ENCODE data around the gene RNF144A. TPM values are rescaled to one million over a fixed set of nuclear protein-coding genes. Genes with fewer than 3 reads are reported as not detected.

Gene RNF144A
- total RNA-seq, 1 experiment from 2014 or later = 13.6 TPM

DNA sequence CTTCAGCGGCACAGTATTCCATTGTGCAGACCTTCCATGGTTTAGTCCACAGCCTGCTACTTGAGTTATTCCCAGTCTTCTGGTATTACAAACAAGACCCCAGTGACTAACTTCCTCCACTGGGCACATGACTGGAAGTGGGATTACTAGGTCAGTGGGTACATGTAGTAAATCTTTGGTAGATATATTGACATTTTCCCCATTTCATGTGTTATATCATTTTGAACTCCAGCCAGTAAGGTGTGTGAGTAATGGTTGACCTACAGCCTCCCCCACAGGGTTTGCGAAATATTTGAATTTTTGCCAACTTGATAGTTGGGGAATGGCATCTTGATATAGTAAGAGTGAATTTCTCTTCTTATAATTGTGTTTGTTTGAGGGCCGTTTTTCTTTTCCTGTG, 58.8 kb downstream of the RNF144A start (continued):
- TF ChIP-seq, protein P1, sequence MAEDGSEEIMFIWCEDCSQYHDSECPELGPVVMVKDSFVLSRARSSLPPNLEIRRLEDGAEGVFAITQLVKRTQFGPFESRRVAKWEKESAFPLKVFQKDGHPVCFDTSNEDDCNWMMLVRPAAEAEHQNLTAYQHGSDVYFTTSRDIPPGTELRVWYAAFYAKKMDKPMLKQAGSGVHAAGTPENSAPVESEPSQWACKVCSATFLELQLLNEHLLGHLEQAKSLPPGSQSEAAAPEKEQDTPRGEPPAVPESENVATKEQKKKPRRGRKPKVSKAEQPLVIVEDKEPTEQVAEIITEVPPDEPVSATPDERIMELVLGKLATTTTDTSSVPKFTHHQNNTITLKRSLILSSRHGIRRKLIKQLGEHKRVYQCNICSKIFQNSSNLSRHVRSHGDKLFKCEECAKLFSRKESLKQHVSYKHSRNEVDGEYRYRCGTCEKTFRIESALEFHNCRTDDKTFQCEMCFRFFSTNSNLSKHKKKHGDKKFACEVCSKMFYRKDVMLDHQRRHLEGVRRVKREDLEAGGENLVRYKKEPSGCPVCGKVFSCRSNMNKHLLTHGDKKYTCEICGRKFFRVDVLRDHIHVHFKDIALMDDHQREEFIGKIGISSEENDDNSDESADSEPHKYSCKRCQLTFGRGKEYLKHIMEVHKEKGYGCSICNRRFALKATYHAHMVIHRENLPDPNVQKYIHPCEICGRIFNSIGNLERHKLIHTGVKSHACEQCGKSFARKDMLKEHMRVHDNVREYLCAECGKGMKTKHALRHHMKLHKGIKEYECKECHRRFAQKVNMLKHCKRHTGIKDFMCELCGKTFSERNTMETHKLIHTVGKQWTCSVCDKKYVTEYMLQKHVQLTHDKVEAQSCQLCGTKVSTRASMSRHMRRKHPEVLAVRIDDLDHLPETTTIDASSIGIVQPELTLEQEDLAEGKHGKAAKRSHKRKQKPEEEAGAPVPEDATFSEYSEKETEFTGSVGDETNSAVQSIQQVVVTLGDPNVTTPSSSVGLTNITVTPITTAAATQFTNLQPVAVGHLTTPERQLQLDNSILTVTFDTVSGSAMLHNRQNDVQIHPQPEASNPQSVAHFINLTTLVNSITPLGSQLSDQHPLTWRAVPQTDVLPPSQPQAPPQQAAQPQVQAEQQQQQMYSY (CRISPR knock-in tag; IDR thresholded peaks at IDR 0.05) = no peak
- TF ChIP-seq, protein P2, sequence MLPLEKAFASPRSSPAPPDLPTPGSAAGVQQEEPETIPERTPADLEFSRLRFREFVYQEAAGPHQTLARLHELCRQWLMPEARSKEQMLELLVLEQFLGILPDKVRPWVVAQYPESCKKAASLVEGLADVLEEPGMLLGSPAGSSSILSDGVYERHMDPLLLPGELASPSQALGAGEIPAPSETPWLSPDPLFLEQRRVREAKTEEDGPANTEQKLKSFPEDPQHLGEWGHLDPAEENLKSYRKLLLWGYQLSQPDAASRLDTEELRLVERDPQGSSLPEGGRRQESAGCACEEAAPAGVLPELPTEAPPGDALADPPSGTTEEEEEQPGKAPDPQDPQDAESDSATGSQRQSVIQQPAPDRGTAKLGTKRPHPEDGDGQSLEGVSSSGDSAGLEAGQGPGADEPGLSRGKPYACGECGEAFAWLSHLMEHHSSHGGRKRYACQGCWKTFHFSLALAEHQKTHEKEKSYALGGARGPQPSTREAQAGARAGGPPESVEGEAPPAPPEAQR (CRISPR knock-in tag; IDR thresholded peaks at IDR 0.05) = no peak
- TF ChIP-seq NFYB (CRISPR knock-in tag; conservative IDR thresholded peaks at IDR 0.05; ENCODE audit: low read depth) (no peak), ELF4 (CRISPR knock-in tag; IDR thresholded peaks at IDR 0.05; ENCODE audit: low read depth) (no peak), CREM (CRISPR knock-in tag; IDR thresholded peaks at IDR 0.05) (no peak)
- TF ChIP-seq, protein P3, sequence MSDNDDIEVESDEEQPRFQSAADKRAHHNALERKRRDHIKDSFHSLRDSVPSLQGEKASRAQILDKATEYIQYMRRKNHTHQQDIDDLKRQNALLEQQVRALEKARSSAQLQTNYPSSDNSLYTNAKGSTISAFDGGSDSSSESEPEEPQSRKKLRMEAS (CRISPR knock-in tag; IDR thresholded peaks at IDR 0.05) = no peak
- TF ChIP-seq, protein P4, sequence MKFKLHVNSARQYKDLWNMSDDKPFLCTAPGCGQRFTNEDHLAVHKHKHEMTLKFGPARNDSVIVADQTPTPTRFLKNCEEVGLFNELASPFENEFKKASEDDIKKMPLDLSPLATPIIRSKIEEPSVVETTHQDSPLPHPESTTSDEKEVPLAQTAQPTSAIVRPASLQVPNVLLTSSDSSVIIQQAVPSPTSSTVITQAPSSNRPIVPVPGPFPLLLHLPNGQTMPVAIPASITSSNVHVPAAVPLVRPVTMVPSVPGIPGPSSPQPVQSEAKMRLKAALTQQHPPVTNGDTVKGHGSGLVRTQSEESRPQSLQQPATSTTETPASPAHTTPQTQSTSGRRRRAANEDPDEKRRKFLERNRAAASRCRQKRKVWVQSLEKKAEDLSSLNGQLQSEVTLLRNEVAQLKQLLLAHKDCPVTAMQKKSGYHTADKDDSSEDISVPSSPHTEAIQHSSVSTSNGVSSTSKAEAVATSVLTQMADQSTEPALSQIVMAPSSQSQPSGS (CRISPR knock-in tag; IDR thresholded peaks at IDR 0.05; ENCODE audit: borderline replicate concordance, low read depth) = no peak

DNA sequence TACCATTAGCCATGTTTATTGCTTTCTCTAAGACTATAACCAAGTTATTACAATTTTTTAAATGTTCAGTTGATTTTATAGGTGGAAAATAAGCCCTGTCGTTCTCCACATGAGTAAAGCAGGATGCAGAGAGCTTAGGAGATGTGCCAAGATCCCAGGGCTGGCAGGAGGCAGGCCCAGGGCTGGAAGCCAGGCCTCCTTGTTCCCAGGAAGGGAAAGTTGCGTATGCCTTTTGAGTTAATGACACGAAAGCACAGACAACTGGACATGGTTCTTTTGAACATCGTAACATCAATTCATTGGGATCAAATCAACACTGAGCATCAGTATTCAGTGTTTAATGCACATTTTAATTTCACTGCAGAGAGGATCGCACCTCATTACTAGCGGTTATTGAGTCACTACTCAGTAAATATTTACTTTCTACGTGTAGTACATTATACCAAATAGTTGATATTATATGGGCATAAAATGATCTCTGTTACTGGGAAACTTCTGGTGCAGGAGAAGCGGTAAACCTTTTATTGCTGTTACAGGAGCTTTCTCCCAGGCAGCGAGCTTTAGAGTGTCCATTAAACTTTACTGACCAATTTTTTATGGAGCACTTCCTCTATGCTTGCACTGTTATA, 60.0 kb downstream of the RNF144A start:
- no peaks in the 10 kb centered on the region; the same call in 1 of the 2 replicates for H3K27me3 Mint-ChIP-seq (ENCODE audit: low read depth)
- ChIA-PET CTCF (no interaction called here), POLR2A (no interaction called here)
- ATAC-seq = no peak
- no peak overlapping the region for H3K4me3 Mint-ChIP-seq
- TF ChIP-seq, protein P5, sequence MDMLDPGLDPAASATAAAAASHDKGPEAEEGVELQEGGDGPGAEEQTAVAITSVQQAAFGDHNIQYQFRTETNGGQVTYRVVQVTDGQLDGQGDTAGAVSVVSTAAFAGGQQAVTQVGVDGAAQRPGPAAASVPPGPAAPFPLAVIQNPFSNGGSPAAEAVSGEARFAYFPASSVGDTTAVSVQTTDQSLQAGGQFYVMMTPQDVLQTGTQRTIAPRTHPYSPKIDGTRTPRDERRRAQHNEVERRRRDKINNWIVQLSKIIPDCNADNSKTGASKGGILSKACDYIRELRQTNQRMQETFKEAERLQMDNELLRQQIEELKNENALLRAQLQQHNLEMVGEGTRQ (CRISPR knock-in tag; IDR thresholded peaks at IDR 0.05) = no peak
- TF ChIP-seq EMX1 (CRISPR knock-in tag; IDR thresholded peaks at IDR 0.05) = no peak
- TF ChIP-seq NFATC4 (CRISPR knock-in tag; IDR thresholded peaks at IDR 0.05) = no peak
- no peak for TF ChIP-seq IRF2 (CRISPR knock-in tag; IDR thresholded peaks at IDR 0.05; ENCODE audit: borderline replicate concordance, low read depth)
- TF ChIP-seq, protein P6, sequence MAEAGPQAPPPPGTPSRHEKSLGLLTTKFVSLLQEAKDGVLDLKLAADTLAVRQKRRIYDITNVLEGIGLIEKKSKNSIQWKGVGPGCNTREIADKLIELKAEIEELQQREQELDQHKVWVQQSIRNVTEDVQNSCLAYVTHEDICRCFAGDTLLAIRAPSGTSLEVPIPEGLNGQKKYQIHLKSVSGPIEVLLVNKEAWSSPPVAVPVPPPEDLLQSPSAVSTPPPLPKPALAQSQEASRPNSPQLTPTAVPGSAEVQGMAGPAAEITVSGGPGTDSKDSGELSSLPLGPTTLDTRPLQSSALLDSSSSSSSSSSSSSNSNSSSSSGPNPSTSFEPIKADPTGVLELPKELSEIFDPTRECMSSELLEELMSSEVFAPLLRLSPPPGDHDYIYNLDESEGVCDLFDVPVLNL (CRISPR knock-in tag; IDR thresholded peaks at IDR 0.05; ENCODE audit: borderline replicate concordance, low read depth) = no peak
- TF ChIP-seq TEAD4 (CRISPR knock-in tag; IDR thresholded peaks at IDR 0.05) = no peak
- TF ChIP-seq ELF4 (CRISPR knock-in tag; IDR thresholded peaks at IDR 0.05; ENCODE audit: low read depth) = no peak
- TF ChIP-seq ZNF263 (CRISPR knock-in tag; IDR thresholded peaks at IDR 0.05; ENCODE audit: low read depth) = no peak
- no peak for TF ChIP-seq ZNF671 (CRISPR knock-in tag; IDR thresholded peaks at IDR 0.05)
- no peak for TF ChIP-seq NR1H2 (CRISPR knock-in tag; IDR thresholded peaks at IDR 0.05)
- TF ChIP-seq, protein P7, sequence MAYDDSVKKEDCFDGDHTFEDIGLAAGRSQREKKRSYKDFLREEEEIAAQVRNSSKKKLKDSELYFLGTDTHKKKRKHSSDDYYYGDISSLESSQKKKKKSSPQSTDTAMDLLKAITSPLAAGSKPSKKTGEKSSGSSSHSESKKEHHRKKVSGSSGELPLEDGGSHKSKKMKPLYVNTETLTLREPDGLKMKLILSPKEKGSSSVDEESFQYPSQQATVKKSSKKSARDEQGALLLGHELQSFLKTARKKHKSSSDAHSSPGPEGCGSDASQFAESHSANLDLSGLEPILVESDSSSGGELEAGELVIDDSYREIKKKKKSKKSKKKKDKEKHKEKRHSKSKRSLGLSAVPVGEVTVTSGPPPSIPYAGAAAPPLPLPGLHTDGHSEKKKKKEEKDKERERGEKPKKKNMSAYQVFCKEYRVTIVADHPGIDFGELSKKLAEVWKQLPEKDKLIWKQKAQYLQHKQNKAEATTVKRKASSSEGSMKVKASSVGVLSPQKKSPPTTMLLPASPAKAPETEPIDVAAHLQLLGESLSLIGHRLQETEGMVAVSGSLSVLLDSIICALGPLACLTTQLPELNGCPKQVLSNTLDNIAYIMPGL (CRISPR knock-in tag; IDR thresholded peaks at IDR 0.05) = no peak
- H3K4me1 Mint-ChIP-seq = no peaks in the 10 kb centered on the region
- peaks cover 37% of the 10 kb centered on the region for H3K9me3 Mint-ChIP-seq
- H3K36me3 Mint-ChIP-seq = peaks cover 34% of the 10 kb centered on the region
- no peak overlapping the region for H3K27ac Mint-ChIP-seq
- no peak for DNase-seq (ENCODE audit: low spot score)
